A549 (cell line): ENCODE measurements around the gene KCNK16.

Experiments used
- CTCF ChIP-seq: fragments of >200 bp; sonication (Bioruptor Twin); formaldehyde crosslinking; IDR thresholded peaks from 3 replicates; pipeline ENCODE4 v1.5.1; 2016
- EP300 ChIP-seq, 2 experiments: fragments of >200 bp; sonication (Bioruptor Twin); formaldehyde crosslinking; IDR thresholded peaks; 2 replicates in 1 of 2; 3 replicates in 1 of 2; pipeline ENCODE4 v1.6.1; 2016 to 2017
- MAX ChIP-seq: IDR thresholded peaks from 2 replicates; pipeline ENCODE4 v1.6.1; 2012
- POLR2A ChIP-seq: IDR thresholded peaks from 2 replicates; pipeline ENCODE4 v1.6.1; 2012; ENCODE audit warnings: mild to moderate bottlenecking, low read length
- ZC3H11A ChIP-seq: fragments of 450-650 bp; IDR thresholded peaks from 2 replicates; pipeline ENCODE4 v1.6.1; 2014; ENCODE audit warnings: antibody characterized with exemption, mild to moderate bottlenecking

GRCh38 chr6:39330057-39330456, 7.6 kb upstream of the KCNK16 start:
- TF ChIP-seq CTCF (no peak), ZC3H11A (no peak), MAX (no peak), EP300 (IDR thresholded peaks at IDR 0.05) (no peak), POLR2A (no peak)
